ENCODE results near the gene TP53AIP1. TPM values are rescaled to one million over a fixed set of nuclear protein-coding genes. Genes with fewer than 3 reads are reported as not detected.

The TP53AIP1 gene
- total RNA-seq, 1 donor from 2014 or later, result not detected

- H3K9me3 Mint-ChIP-seq, result no peaks in the 10 kb centered on the region
- no peak for DNase-seq (ENCODE audit: low spot score)
- H3K27ac ChIP-seq, result no peak overlapping the region
- peaks cover 35% of the 10 kb centered on the region for H3K4me1 Mint-ChIP-seq
- no peak overlapping the region for H3K9ac ChIP-seq
- H4K20me1 ChIP-seq (ENCODE audit: low read depth), result peaks cover 33% of the 10 kb centered on the region
- H3K4me3 ChIP-seq, result no peak overlapping the region
- H3K4me2 ChIP-seq, result no peak overlapping the region
- H3K4me1 ChIP-seq, result peaks cover 34% of the 10 kb centered on the region
- peaks cover 84% of the 10 kb centered on the region for H3K27me3 ChIP-seq
- H3K27me3 Mint-ChIP-seq (ENCODE audit: insufficient read depth, low read depth), result peaks cover 23% of the 10 kb centered on the region
- H3K27ac Mint-ChIP-seq, result peak overlapping the region; percentile 2
- no peak overlapping the region for H2AFZ ChIP-seq (replicated peaks)
- H3K4me3 Mint-ChIP-seq, result no peak overlapping the region
- TF ChIP-seq EZH2 (IDR thresholded peaks at IDR 0.05) (no peak), EZH2phosphoT487 (IDR thresholded peaks at IDR 0.05) (no peak), CTCF (IDR thresholded peaks at IDR 0.05) (no peak)
- H3K79me2 ChIP-seq (ENCODE audit: low read depth), result no peaks in the 10 kb centered on the region
- peaks cover 34% of the 10 kb centered on the region for H3F3A ChIP-seq (ENCODE audit: low read depth)
- no peaks in the 10 kb centered on the region for H3K36me3 Mint-ChIP-seq
- H3K36me3 ChIP-seq, result no peaks in the 10 kb centered on the region
- H3K9me3 ChIP-seq (ENCODE audit: low read depth), result no peaks in the 10 kb centered on the region
These were observed 48.4 kb downstream of the TP53AIP1 start for GRCh38 chr11:128894286-128894681.

GRCh38 chr11:128893578-128894285, 48.9 kb downstream of the TP53AIP1 start:
- Mint-ChIP-seq H3K27me3 (ENCODE audit: insufficient read depth, low read depth) (peaks cover 25% of the 10 kb centered on the region), H3K4me3 (no peak overlapping the region), H3K4me1 (peaks cover 38% of the 10 kb centered on the region), H3K27ac (peak overlapping the region; percentile 2), H3K36me3 (no peaks in the 10 kb centered on the region), H3K9me3 (no peaks in the 10 kb centered on the region)
- Histone ChIP-seq H3K27ac (no peak overlapping the region), H4K20me1 (ENCODE audit: low read depth) (peaks cover 34% of the 10 kb centered on the region), H3K9ac (no peak overlapping the region), H3K4me1 (peaks cover 34% of the 10 kb centered on the region), H3K9me3 (ENCODE audit: low read depth) (no peaks in the 10 kb centered on the region), H2AFZ (replicated peaks) (no peak overlapping the region), H3K36me3 (no peaks in the 10 kb centered on the region), H3K27me3 (peaks cover 84% of the 10 kb centered on the region), H3K4me3 (no peak overlapping the region), H3K4me2 (peak overlapping the region; percentile 98), H3F3A (ENCODE audit: low read depth) (peaks cover 35% of the 10 kb centered on the region), H3K79me2 (ENCODE audit: low read depth) (no peaks in the 10 kb centered on the region)
- no peak for DNase-seq (ENCODE audit: low spot score)
- TF ChIP-seq EZH2phosphoT487 (IDR thresholded peaks at IDR 0.05) (no peak), EZH2 (IDR thresholded peaks at IDR 0.05) (no peak), CTCF (IDR thresholded peaks at IDR 0.05) (no peak)

GRCh38 chr11:128892866-128893565, 49.7 kb downstream of the TP53AIP1 start:
- H2AFZ ChIP-seq (replicated peaks), result no peak overlapping the region
- peak overlapping the region; percentile 7 for H3K4me3 Mint-ChIP-seq
- peak overlapping the region; percentile 98 for H3K4me2 ChIP-seq
- no peak overlapping the region for H3K9ac ChIP-seq
- peaks cover 38% of the 10 kb centered on the region for H3K4me1 Mint-ChIP-seq
- H3K36me3 Mint-ChIP-seq, result no peaks in the 10 kb centered on the region
- no peak overlapping the region for H3K4me3 ChIP-seq
- H3F3A ChIP-seq (ENCODE audit: low read depth), result peaks cover 35% of the 10 kb centered on the region
- no peak overlapping the region for H3K27ac ChIP-seq
- H3K36me3 ChIP-seq, result no peaks in the 10 kb centered on the region
- TF ChIP-seq EZH2phosphoT487 (IDR thresholded peaks at IDR 0.05) (no peak), CTCF (IDR thresholded peaks at IDR 0.05) (no peak), EZH2 (IDR thresholded peaks at IDR 0.05) (peak; percentile 27)
- H3K9me3 ChIP-seq (ENCODE audit: low read depth), result no peaks in the 10 kb centered on the region
- DNase-seq (ENCODE audit: low spot score), result peak; percentile 83
- H3K9me3 Mint-ChIP-seq, result no peaks in the 10 kb centered on the region
- no peaks in the 10 kb centered on the region for H3K79me2 ChIP-seq (ENCODE audit: low read depth)
- peaks cover 34% of the 10 kb centered on the region for H4K20me1 ChIP-seq (ENCODE audit: low read depth)
- H3K27me3 Mint-ChIP-seq (ENCODE audit: insufficient read depth, low read depth), result peaks cover 25% of the 10 kb centered on the region
- no peak overlapping the region for H3K27ac Mint-ChIP-seq
- H3K4me1 ChIP-seq, result peaks cover 34% of the 10 kb centered on the region
- H3K27me3 ChIP-seq, result peaks cover 84% of the 10 kb centered on the region
